ENCODE measurements around the gene LCP2. TPM values are rescaled to one million over a fixed set of nuclear protein-coding genes. Genes with fewer than 3 reads are reported as not detected.

LCP2 gene
- total and polyA plus RNA-seq, 7 experiments from 2014 or later, result 189 to 414 (median 295) TPM

- peaks cover 0 to 68% (median 33%) of the 10 kb centered on the region in 5 donors for H3K36me3 Mint-ChIP-seq
- peak overlapping the region; percentile 45 for H3K4me3 ChIP-seq (ENCODE audit: low read length)
- peak in 2 of 9 donors; percentile 30 to 35 for DNase-seq
Measured at GRCh38 chr5:170277867-170278281, 19.7 kb downstream of the LCP2 start.

GRCh38 chr5:170276140-170276539, 21.4 kb downstream of the LCP2 start:
- H3K27me3 Mint-ChIP-seq, result peaks cover 0 to 2% (median 0%) of the 10 kb centered on the region in 5 donors
- H3K4me1 ChIP-seq (ENCODE audit: control insufficient read depth in 2 of 2, insufficient read depth in 2 of 2, low read length in 2 of 2), result peaks cover 78 to 88% of the 10 kb centered on the region in 2 donors
- H3K36me3 ChIP-seq (ENCODE audit: control insufficient read depth in 2 of 3, insufficient read depth in 3 of 3, low read length in 3 of 3), result peaks cover 22 to 37% (median 29%) of the 10 kb centered on the region in 3 experiments
- H3K36me3 Mint-ChIP-seq, result peaks cover 4 to 66% (median 37%) of the 10 kb centered on the region in 5 donors
- POLR2A ChIA-PET, result interaction anchor here (0.5 to 39.5 kb wide), 8 partner anchors 9 to 1900 kb away, joined by 3 to 1119 read pairs (median 36); partner anchors contain the start of gene LCP2
- peak overlapping the region; percentile 93 for H3K27ac ChIP-seq (ENCODE audit: low read depth, low read length)
- intact Hi-C loops (cut with micrococcal nuclease), result loop anchor here in 1 of 2 donors (5.0 to 10.0 kb wide), 2 partner anchors 406 to 1899 kb away; no protein-coding TSS in a partner anchor
- H3K4me3 Mint-ChIP-seq, result peak overlapping the region; percentile 81 to 100 (median 88)
- DNase-seq (no peak), ATAC-seq (no peak)
- no peaks in the 10 kb centered on the region for H3K9me3 ChIP-seq (ENCODE audit: control insufficient read depth in 2 of 3, low read length in 3 of 3)
- H3K27ac Mint-ChIP-seq, result peak overlapping the region; percentile 79 to 99 (median 98)
- CTCF ChIA-PET, result interaction anchor here (0.6 to 20.9 kb wide), 9 partner anchors 10 to 71 kb away, joined by 3 to 430 read pairs (median 25); partner anchors contain the start of gene LCP2
- peak overlapping the region; percentile 43 for H3K4me3 ChIP-seq (ENCODE audit: low read length)
- no peaks in the 10 kb centered on the region for H3K27me3 ChIP-seq (ENCODE audit: control insufficient read depth in 2 of 2, insufficient read depth in 2 of 2, low read length in 2 of 2)
- peaks cover 54 to 100% (median 92%) of the 10 kb centered on the region in 7 donors for H3K4me1 Mint-ChIP-seq
- H3K9me3 Mint-ChIP-seq, result no peaks in the 10 kb centered on the region

More at GRCh38 chr5:170277867-170278281, 19.7 kb downstream of the LCP2 start:
- Histone ChIP-seq H3K36me3 (ENCODE audit: control insufficient read depth in 2 of 3, insufficient read depth in 3 of 3, low read length in 3 of 3) (peaks cover 19 to 39% (median 26%) of the 10 kb centered on the region in 3 experiments), H3K9me3 (ENCODE audit: control insufficient read depth in 2 of 3, low read length in 3 of 3) (no peaks in the 10 kb centered on the region), H3K4me1 (ENCODE audit: control insufficient read depth in 2 of 2, insufficient read depth in 2 of 2, low read length in 2 of 2) (peaks cover 92 to 94% of the 10 kb centered on the region in 2 donors), H3K27me3 (ENCODE audit: control insufficient read depth in 2 of 2, insufficient read depth in 2 of 2, low read length in 2 of 2) (no peaks in the 10 kb centered on the region), H3K27ac (ENCODE audit: low read depth, low read length) (peak overlapping the region; percentile 93)
- Mint-ChIP-seq H3K27me3 (peaks cover 0 to 2% (median 0%) of the 10 kb centered on the region in 5 donors), H3K9me3 (no peaks in the 10 kb centered on the region), H3K27ac (peak overlapping the region; percentile 79 to 99 (median 98)), H3K4me3 (peak overlapping the region; percentile 80 to 100 (median 88)), H3K4me1 (peaks cover 63 to 100% (median 96%) of the 10 kb centered on the region in 7 donors)
- no peak for ATAC-seq
- CTCF ChIA-PET, result interaction anchor here (1.2 to 20.9 kb wide), 7 partner anchors 12 to 61 kb away, joined by 3 to 430 read pairs (median 24); partner anchors contain the start of gene LCP2
- intact Hi-C loops (cut with micrococcal nuclease), result loop anchor here (1.0 to 10.0 kb wide), 9 partner anchors 10 to 1897 kb away; partner anchors contain the start of gene LCP2 (in 2 of the 2)
- POLR2A ChIA-PET, result interaction anchor here (0.7 to 39.5 kb wide), 9 partner anchors 9 to 61 kb away, joined by 3 to 1119 read pairs (median 19); partner anchors contain the start of gene LCP2

GRCh38 chr5:170275376-170275994, 22.1 kb downstream of the LCP2 start:
- Histone ChIP-seq H3K27ac (ENCODE audit: low read depth, low read length) (peak overlapping the region; percentile 93), H3K36me3 (ENCODE audit: control insufficient read depth in 2 of 3, insufficient read depth in 3 of 3, low read length in 3 of 3) (peaks cover 28 to 42% (median 33%) of the 10 kb centered on the region in 3 experiments), H3K9me3 (ENCODE audit: control insufficient read depth in 2 of 3, low read length in 3 of 3) (no peaks in the 10 kb centered on the region), H3K4me1 (ENCODE audit: control insufficient read depth in 2 of 2, insufficient read depth in 2 of 2, low read length in 2 of 2) (peaks cover 74 to 89% of the 10 kb centered on the region in 2 donors), H3K27me3 (ENCODE audit: control insufficient read depth in 2 of 2, insufficient read depth in 2 of 2, low read length in 2 of 2) (no peaks in the 10 kb centered on the region), H3K4me3 (ENCODE audit: low read length) (peak overlapping the region; percentile 43)
- intact Hi-C loops (cut with micrococcal nuclease), result loop anchor here in 1 of 2 donors (2.0 to 10.0 kb wide), 3 partner anchors 49 to 1899 kb away; no protein-coding TSS in a partner anchor
- Mint-ChIP-seq H3K4me1 (peaks cover 59 to 100% (median 94%) of the 10 kb centered on the region in 7 donors), H3K36me3 (peaks cover 4 to 69% (median 42%) of the 10 kb centered on the region in 5 donors), H3K27ac (peak overlapping the region; percentile 79 to 99 (median 98)), H3K27me3 (peaks cover 0 to 2% (median 0%) of the 10 kb centered on the region in 5 donors), H3K9me3 (no peaks in the 10 kb centered on the region), H3K4me3 (peak overlapping the region; percentile 81 to 100 (median 88))
- ATAC-seq (peak; percentile 53), DNase-seq (peak in 7 of 9 donors; percentile 37 to 88 (median 55))
- POLR2A ChIA-PET, result interaction anchor here (1.9 to 39.5 kb wide), 8 partner anchors 8 to 64 kb away, joined by 4 to 1119 read pairs (median 37); partner anchors contain the start of gene LCP2
- CTCF ChIA-PET, result interaction anchor here (1.0 to 20.9 kb wide), 16 partner anchors 10 to 118 kb away, joined by 3 to 430 read pairs (median 8); partner anchors contain the start of gene LCP2

GRCh38 chr5:170273968-170274710, 23.4 kb downstream of the LCP2 start:
- Mint-ChIP-seq H3K4me3 (peak overlapping the region; percentile 76 to 92 (median 87)), H3K27me3 (peaks cover 0 to 2% (median 0%) of the 10 kb centered on the region in 5 donors), H3K27ac (peak overlapping the region; percentile 79 to 99 (median 98)), H3K36me3 (peaks cover 4 to 70% (median 53%) of the 10 kb centered on the region in 5 donors), H3K9me3 (no peaks in the 10 kb centered on the region), H3K4me1 (peaks cover 57 to 100% (median 93%) of the 10 kb centered on the region in 7 donors)
- Histone ChIP-seq H3K36me3 (ENCODE audit: control insufficient read depth in 2 of 3, insufficient read depth in 3 of 3, low read length in 3 of 3) (peaks cover 39 to 55% (median 41%) of the 10 kb centered on the region in 3 experiments), H3K27me3 (ENCODE audit: control insufficient read depth in 2 of 2, insufficient read depth in 2 of 2, low read length in 2 of 2) (no peaks in the 10 kb centered on the region), H3K4me1 (ENCODE audit: control insufficient read depth in 2 of 2, insufficient read depth in 2 of 2, low read length in 2 of 2) (peaks cover 72 to 89% of the 10 kb centered on the region in 2 donors), H3K4me3 (ENCODE audit: low read length) (peak overlapping the region; percentile 0), H3K27ac (ENCODE audit: low read depth, low read length) (peak overlapping the region; percentile 93), H3K9me3 (ENCODE audit: control insufficient read depth in 2 of 3, low read length in 3 of 3) (no peaks in the 10 kb centered on the region)
- ATAC-seq (peak; percentile 16), DNase-seq (peak in 8 of 9 donors; percentile 51 to 76 (median 66))
- ChIA-PET POLR2A (interaction anchor here (0.6 to 39.5 kb wide), 9 partner anchors 9 to 141 kb away, joined by 3 to 1119 read pairs (median 20); partner anchors contain the start of gene LCP2), CTCF (interaction anchor here (0.6 to 20.9 kb wide), 26 partner anchors 8 to 1077 kb away, joined by 3 to 430 read pairs (median 4); partner anchors contain the start of gene LCP2)
- intact Hi-C loops (cut with micrococcal nuclease), result loop anchor here (1.0 to 10.0 kb wide), 10 partner anchors 8 to 1901 kb away; partner anchors contain the start of gene LCP2 (in 1 of the 2)

GRCh38 chr5:170270293-170271069, 27.1 kb downstream of the LCP2 start:
- intact Hi-C loops (cut with micrococcal nuclease), result loop anchor here in 1 of 2 donors (10.0 kb wide), 1 partner anchor 1904 kb away; no protein-coding TSS in a partner anchor
- peak overlapping the region; percentile 66 for H3K27ac ChIP-seq (ENCODE audit: low read depth, low read length)
- H3K4me3 ChIP-seq (ENCODE audit: low read length), result no peak overlapping the region
- ChIA-PET POLR2A (interaction anchor here (0.9 to 39.5 kb wide), 2 partner anchors 35 to 68 kb away, joined by 4 to 1119 read pairs; partner anchors contain the start of gene LCP2), CTCF (interaction anchor here (13.1 to 20.9 kb wide), 2 partner anchors 23 to 69 kb away, joined by 278 to 430 read pairs; partner anchors contain the start of gene LCP2)
- Mint-ChIP-seq H3K9me3 (peaks cover 0 to 1% (median 0%) of the 10 kb centered on the region in 11 donors), H3K4me3 (peak overlapping the region in 5 of 10 donors; percentile 13 to 81 (median 36)), H3K36me3 (peaks cover 4 to 79% (median 60%) of the 10 kb centered on the region in 5 donors), H3K4me1 (peaks cover 56 to 100% (median 94%) of the 10 kb centered on the region in 7 donors), H3K27ac (peak overlapping the region; percentile 70 to 98 (median 87)), H3K27me3 (no peaks in the 10 kb centered on the region)
- DNase-seq (no peak), ATAC-seq (no peak)
- no peaks in the 10 kb centered on the region for H3K27me3 ChIP-seq (ENCODE audit: control insufficient read depth in 2 of 2, insufficient read depth in 2 of 2, low read length in 2 of 2)
- H3K36me3 ChIP-seq (ENCODE audit: control insufficient read depth in 2 of 3, insufficient read depth in 3 of 3, low read length in 3 of 3), result peaks cover 45 to 77% (median 53%) of the 10 kb centered on the region in 3 experiments
- no peaks in the 10 kb centered on the region for H3K9me3 ChIP-seq (ENCODE audit: control insufficient read depth in 2 of 3, low read length in 3 of 3)
- peaks cover 78 to 92% of the 10 kb centered on the region in 2 donors for H3K4me1 ChIP-seq (ENCODE audit: control insufficient read depth in 2 of 2, insufficient read depth in 2 of 2, low read length in 2 of 2)
